GM12801 (cell line): ENCODE data around the gene ATP8A2.

Experiments used
- TF ChIP-seq, protein P1 (sequence below): IDR thresholded peaks from one replicate; pipeline ENCODE4 v1.5.1; 2011; ENCODE audit warnings: control low read depth; ENCODE audit not compliant: insufficient read length; ENCODE audit errors: extremely low read depth

The ATP8A2 gene

GRCh38 chr13:25756251-25756650 is 384.5 kb downstream of the ATP8A2 start:
- TF ChIP-seq, protein P1, sequence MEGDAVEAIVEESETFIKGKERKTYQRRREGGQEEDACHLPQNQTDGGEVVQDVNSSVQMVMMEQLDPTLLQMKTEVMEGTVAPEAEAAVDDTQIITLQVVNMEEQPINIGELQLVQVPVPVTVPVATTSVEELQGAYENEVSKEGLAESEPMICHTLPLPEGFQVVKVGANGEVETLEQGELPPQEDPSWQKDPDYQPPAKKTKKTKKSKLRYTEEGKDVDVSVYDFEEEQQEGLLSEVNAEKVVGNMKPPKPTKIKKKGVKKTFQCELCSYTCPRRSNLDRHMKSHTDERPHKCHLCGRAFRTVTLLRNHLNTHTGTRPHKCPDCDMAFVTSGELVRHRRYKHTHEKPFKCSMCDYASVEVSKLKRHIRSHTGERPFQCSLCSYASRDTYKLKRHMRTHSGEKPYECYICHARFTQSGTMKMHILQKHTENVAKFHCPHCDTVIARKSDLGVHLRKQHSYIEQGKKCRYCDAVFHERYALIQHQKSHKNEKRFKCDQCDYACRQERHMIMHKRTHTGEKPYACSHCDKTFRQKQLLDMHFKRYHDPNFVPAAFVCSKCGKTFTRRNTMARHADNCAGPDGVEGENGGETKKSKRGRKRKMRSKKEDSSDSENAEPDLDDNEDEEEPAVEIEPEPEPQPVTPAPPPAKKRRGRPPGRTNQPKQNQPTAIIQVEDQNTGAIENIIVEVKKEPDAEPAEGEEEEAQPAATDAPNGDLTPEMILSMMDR = no peak

- TF ChIP-seq, protein P1 = no peak
These were observed 385.1 kb downstream of the ATP8A2 start for GRCh38 chr13:25756912-25757311.

DNA sequence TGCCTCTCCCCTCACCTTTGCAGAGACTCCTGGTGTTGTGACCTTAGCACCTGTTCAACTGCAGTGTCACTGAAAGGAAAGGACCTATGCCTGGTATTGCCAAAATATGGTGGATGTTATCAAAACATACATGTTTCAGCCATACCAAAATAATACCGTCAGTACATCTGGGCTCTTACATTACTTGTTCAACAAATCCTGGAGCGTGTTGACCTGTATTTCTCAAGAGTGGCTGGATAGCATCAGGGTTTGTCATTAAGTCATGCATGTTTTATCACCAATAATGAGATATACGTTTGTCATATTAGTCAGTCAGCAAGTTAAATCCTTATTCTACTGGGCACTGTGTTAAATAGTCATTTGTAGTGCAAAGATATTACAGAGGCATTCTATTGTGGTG is 389.3 kb downstream of the ATP8A2 start:
- TF ChIP-seq, protein P1 = no peak

GRCh38 chr13:25762281-25762680 is 390.5 kb downstream of the ATP8A2 start:
- TF ChIP-seq, protein P1 = no peak

DNA sequence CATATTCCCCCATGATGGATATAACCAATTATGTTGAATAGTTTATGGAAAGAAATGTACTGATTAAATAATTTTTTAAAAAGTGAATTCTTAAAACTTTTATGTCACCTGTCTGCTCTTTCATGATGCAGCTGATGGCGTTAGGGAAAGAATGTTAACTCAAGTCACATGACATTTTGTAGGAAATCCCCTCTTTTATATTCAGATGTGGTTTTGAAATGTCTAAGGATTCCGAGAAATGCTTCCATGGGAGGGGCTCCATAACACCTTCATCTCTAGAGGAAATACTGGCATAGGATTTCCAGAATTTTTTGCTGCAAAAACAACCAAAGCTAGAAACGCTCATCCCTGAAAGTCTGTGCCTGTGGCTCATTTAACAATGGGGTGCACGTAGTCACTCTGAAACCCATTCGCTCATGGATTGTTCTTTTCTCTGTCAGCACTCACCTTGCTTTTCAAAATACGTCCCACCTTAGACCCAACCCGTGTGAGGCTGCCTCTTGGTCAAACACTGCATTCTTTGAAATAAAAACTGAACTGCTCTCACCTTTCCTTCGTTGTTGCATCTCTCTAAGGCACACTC is 391.1 kb downstream of the ATP8A2 start:
- TF ChIP-seq, protein P1 = no peak

- TF ChIP-seq, protein P1 = no peak
These were observed 392.6 kb downstream of the ATP8A2 start for GRCh38 chr13:25764378-25764777.

GRCh38 chr13:25765266-25765665 is 393.5 kb downstream of the ATP8A2 start:
- TF ChIP-seq, protein P1 = no peak

DNA sequence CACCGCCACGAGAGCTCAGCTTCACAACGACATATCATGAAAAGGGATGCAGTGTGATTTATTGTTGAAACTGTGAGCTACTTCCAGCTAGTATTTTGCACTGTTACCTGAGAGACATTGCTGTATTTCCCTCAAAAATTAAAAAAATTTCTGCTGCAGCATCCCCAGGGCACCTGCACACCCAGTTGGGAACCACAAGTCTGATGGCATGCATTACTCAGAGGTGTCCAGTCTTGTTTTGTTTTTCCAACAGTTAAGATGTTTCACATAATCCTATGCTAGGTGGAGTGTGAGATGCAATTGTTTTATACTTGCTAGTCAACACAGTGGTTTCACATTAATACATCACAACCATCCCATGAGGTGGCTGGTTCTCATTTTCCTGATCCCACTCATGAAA is 394.8 kb downstream of the ATP8A2 start:
- TF ChIP-seq, protein P1 = no peak
